Hepatocyte (in vitro differentiated cells): ENCODE measurements around the gene ADGRV1.

ENCODE experiments used
- EZH2 ChIP-seq: fragments of 200-600 bp; sonication (generic); IDR thresholded peaks from 2 replicates; pipeline ENCODE4 v1.6.1; 2016; ENCODE audit warnings: antibody characterized with exemption, mild to moderate bottlenecking, borderline replicate concordance
- TF ChIP-seq, protein P1 (sequence below): fragments of 200-600 bp; sonication (generic); IDR thresholded peaks from 2 replicates; pipeline ENCODE4 v1.5.1; 2016; ENCODE audit warnings: antibody characterized with exemption, mild to moderate bottlenecking; ENCODE audit not compliant: poor library complexity

DNA sequence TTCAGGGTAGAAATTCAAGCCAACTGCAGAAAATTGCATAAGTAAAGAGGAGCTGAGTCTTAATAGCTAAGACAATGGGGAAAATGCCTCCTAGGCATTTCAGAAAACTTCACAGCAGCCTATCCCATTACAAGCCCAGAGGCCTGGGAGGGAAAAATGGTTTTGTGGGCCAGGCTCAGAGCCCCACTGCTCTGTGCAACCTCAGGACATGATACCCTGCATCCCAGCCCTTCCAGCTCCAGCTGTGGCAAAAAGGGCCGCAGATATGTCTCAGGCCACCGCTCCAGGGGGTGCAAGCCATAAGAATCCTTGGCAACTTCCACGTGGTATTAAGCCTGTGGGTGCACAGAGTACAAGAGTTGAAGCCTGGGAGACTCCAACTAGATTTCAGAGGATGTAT lies 437.5 kb downstream of the ADGRV1 start:
- no peak for TF ChIP-seq EZH2
- TF ChIP-seq, protein P1, sequence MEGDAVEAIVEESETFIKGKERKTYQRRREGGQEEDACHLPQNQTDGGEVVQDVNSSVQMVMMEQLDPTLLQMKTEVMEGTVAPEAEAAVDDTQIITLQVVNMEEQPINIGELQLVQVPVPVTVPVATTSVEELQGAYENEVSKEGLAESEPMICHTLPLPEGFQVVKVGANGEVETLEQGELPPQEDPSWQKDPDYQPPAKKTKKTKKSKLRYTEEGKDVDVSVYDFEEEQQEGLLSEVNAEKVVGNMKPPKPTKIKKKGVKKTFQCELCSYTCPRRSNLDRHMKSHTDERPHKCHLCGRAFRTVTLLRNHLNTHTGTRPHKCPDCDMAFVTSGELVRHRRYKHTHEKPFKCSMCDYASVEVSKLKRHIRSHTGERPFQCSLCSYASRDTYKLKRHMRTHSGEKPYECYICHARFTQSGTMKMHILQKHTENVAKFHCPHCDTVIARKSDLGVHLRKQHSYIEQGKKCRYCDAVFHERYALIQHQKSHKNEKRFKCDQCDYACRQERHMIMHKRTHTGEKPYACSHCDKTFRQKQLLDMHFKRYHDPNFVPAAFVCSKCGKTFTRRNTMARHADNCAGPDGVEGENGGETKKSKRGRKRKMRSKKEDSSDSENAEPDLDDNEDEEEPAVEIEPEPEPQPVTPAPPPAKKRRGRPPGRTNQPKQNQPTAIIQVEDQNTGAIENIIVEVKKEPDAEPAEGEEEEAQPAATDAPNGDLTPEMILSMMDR = no peak
